ENCODE data around the gene HLA-F. TPM values are rescaled to one million over a fixed set of nuclear protein-coding genes. Genes with fewer than 3 reads are reported as not detected.
A peak's percentile ranks its signal among the peaks of the same experiment; 100 is the strongest.

Gene HLA-F
- total RNA-seq, 1 donor from 2014 or later = 176 TPM

DNA sequence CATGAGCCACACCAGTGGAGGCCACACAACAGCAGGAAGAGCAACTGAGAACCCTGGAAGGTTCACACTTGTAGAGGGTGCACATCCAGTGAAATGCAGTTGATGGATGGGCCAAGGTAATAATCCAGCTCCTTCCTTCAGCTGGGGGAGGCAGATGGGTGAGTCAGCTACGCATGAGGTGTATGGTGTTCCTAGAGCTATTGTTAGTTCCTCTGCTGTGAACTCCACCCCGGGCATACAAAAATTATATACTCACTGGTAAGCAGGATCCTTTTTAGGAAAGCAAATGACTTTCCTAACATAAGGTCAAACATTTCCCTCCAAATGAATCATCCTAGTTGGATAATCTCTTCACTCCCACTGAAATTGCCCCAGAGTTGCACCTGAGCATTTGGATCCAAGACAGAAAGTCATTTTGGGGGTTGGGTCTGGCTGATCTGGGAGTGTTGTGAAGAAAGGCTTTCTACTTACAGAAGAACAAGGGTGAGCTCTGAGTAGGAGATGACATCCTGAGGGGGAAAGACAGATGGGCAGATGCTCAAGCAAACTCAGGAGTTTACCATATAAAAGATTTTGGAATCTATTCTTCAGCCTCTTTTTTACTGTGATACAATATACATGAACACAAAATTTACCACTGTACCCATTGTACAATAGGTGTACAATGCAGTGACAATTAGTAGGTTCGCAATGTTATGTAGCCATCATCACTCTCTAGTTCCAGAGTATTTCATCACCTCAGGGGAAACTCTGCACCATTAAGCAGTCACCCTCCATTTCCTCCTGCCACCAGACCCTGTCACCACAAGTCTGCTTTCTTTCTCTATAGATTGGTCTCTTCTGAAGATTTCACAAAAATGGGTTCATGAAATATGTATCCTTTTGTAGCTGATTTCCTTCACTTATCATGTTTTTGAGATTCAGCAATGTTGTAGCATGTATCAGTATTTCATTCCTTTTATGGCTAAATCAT is 11.1 kb downstream of the HLA-F start:
- no peaks in the 10 kb centered on the region for H3K4me1 ChIP-seq
- no peak overlapping the region for H3K4me3 ChIP-seq
- DNase-seq (no peak), ATAC-seq (no peak)
- no peaks in the 10 kb centered on the region for H3K9me3 ChIP-seq
- TF ChIP-seq, protein P1, sequence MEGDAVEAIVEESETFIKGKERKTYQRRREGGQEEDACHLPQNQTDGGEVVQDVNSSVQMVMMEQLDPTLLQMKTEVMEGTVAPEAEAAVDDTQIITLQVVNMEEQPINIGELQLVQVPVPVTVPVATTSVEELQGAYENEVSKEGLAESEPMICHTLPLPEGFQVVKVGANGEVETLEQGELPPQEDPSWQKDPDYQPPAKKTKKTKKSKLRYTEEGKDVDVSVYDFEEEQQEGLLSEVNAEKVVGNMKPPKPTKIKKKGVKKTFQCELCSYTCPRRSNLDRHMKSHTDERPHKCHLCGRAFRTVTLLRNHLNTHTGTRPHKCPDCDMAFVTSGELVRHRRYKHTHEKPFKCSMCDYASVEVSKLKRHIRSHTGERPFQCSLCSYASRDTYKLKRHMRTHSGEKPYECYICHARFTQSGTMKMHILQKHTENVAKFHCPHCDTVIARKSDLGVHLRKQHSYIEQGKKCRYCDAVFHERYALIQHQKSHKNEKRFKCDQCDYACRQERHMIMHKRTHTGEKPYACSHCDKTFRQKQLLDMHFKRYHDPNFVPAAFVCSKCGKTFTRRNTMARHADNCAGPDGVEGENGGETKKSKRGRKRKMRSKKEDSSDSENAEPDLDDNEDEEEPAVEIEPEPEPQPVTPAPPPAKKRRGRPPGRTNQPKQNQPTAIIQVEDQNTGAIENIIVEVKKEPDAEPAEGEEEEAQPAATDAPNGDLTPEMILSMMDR (IDR thresholded peaks at IDR 0.05) = no peak
- H3K27me3 ChIP-seq (ENCODE audit: low read depth) = no peaks in the 10 kb centered on the region
- no peaks in the 10 kb centered on the region for H3K36me3 ChIP-seq
- no peak overlapping the region for H3K27ac ChIP-seq
- intact Hi-C loops (cut with DNase I) = no loop called here

DNA sequence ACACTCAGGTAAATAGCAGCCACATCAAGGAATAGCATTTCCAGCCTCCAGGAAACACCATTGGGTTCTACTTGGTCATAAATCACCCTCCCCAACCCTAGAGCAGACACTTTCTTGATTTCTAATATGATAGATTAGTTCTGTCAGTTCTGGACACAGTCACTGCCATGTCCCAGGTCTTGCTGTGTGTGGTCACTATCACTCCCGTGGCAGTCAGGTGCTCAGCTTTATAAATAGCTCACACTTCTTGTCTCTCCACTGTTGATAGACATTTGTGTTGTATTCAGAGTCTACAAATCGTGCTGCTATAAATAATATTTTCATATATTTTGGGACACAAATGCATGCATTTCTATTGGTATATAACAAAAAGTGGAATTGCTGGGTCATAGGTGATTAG is 13.3 kb downstream of the HLA-F start:
- Histone ChIP-seq H3K27me3 (ENCODE audit: low read depth) (no peaks in the 10 kb centered on the region), H3K4me1 (no peaks in the 10 kb centered on the region), H3K9me3 (no peaks in the 10 kb centered on the region), H3K27ac (no peak overlapping the region), H3K36me3 (no peaks in the 10 kb centered on the region), H3K4me3 (no peak overlapping the region)
- ATAC-seq (no peak), DNase-seq (no peak)
- intact Hi-C loops (cut with DNase I) = no loop called here
- TF ChIP-seq, protein P1 (IDR thresholded peaks at IDR 0.05) = no peak

DNA sequence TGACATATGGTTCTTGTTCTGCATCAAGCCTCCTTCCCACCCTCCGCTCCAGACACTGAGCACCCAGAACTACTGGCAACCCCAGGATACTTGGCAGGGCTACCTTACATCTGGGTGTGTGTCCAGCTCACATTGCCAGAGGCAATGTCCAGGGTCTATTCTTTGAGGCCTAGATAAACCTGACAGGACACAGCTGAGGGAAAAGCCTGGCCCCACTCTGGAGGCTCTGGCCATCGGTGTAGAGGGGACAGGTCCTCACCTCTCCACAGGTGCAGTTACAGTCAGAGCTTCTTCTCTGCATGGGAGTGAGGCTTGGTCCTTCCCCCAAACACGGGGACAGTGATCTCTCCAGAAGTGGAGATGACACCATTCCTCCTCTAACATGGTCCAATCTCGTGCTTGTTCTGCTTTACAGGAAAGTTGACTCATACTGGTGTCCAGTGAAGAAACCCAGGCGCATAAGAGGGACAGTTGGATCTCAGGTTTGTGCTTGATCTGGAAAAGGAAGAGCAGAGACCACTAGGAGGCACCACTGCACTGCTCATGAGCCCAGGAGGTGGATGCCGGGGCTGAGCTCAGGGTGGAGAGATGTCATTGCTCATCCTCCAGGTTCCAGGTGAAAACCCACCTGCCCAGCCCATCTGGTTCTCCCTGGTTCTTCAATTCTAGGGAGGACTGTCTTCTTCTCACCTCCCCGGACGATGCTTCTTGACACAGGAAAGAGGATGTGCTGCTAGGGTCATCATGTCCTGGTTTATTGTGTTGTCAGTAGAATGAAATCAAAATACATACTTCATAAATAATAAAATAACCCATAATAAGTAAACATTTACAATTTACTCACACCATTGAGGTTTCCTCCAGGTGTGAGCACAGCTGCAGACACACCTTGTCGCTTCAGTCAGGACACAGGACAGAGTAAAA is 14.7 kb downstream of the HLA-F start:
- ATAC-seq = peak; percentile 89 to 90
- TF ChIP-seq, protein P1 (IDR thresholded peaks at IDR 0.05) = peak; percentile 74
- DNase-seq = peak; percentile 63
- no peaks in the 10 kb centered on the region for H3K36me3 ChIP-seq
- intact Hi-C loops (cut with DNase I) = no loop called here
- no peaks in the 10 kb centered on the region for H3K27me3 ChIP-seq (ENCODE audit: low read depth)
- no peaks in the 10 kb centered on the region for H3K4me1 ChIP-seq
- H3K9me3 ChIP-seq = no peaks in the 10 kb centered on the region
- H3K4me3 ChIP-seq = no peak overlapping the region
- H3K27ac ChIP-seq = no peak overlapping the region

DNA sequence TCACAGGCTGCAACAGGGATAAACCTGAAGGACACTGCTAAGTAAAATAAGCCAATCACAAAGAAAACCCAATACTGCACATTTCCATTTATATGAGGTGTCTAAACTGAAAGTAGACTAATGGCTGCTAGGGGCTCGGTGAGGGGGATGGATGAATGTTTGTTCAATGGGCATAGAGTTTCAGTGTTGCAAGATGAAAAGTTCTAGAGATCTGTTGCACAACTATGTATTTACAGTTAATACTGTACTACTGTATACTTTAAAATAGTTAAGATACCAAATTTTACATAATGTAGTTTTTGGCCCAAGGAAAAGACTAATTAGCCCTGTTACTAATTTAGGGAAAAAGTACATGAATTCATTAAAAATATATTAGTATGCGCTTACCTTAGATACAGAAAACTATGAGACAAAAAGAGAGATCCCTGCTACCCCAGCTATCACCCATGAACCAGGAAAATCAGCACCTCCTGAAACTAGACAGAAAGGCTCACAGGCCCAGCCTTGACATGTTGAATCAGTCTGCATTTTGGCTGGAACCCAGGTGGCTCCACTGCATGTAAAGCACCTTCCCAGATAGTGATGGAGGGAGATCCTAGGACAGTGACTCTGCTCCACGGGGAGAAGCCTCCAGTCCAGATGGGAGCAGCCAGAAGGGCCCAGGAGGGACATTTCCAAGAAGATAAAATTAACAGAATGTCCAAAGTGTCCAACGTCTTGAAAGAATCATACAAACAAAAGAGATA is 16.1 kb downstream of the HLA-F start:
- Histone ChIP-seq H3K27ac (no peak overlapping the region), H3K4me1 (no peaks in the 10 kb centered on the region), H3K27me3 (ENCODE audit: low read depth) (no peaks in the 10 kb centered on the region), H3K36me3 (peaks cover 9% of the 10 kb centered on the region), H3K9me3 (no peaks in the 10 kb centered on the region), H3K4me3 (no peak overlapping the region)
- TF ChIP-seq, protein P1 (IDR thresholded peaks at IDR 0.05) = no peak
- DNase-seq (no peak), ATAC-seq (no peak)
- intact Hi-C loops (cut with DNase I) = no loop called here

DNA sequence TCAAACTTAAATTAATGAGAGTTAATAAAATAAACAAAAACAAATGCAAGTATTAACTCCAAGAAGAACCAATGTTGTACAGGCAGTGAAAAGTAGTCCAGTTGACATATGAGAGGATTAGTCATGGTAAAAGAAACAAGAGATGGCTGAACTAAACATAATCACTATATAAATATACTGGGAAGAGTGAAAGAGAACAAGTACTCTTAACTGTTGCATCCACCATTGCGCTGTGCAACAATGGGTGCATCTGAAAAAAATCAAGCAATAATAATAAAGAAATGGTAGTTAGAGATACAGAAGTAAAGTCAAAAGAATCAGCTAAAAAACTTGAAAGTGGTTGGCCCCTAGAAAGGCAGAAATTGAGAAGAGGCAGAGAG is 16.6 kb downstream of the HLA-F start:
- ATAC-seq = no peak
- no peak overlapping the region for H3K4me3 ChIP-seq
- no peaks in the 10 kb centered on the region for H3K27me3 ChIP-seq (ENCODE audit: low read depth)
- H3K4me1 ChIP-seq = no peaks in the 10 kb centered on the region
- TF ChIP-seq, protein P1 (IDR thresholded peaks at IDR 0.05) = no peak
- H3K36me3 ChIP-seq = peaks cover 12% of the 10 kb centered on the region
- no peaks in the 10 kb centered on the region for H3K9me3 ChIP-seq
- intact Hi-C loops (cut with DNase I) = no loop called here
- DNase-seq = no peak
- H3K27ac ChIP-seq = no peak overlapping the region
